Activated CD4-positive, CD25-positive, alpha-beta regulatory T cell treated with anti-CD3 and anti-CD28 coated beads, Interleukin-2, amount 50 U/mL, for 24 hours (primary cell): ENCODE results near the gene EPSTI1.

ENCODE experiments used
- ATAC-seq, 2 donors: fragments of 150-1000 bp; cut with Tn5 transposase; one replicate each; pipeline ENCODE4 v1.10.0; 2021; ENCODE audit warnings: mild to moderate bottlenecking in 1 of 2, moderate library complexity in 1 of 2

Gene EPSTI1

GRCh38 chr13:42969565-42970172 lies 22.4 kb downstream of the EPSTI1 start:
- ATAC-seq: peak; percentile 67 to 74

GRCh38 chr13:42968906-42969305 lies 23.1 kb downstream of the EPSTI1 start:
- no peak for ATAC-seq

GRCh38 chr13:42967660-42968059 lies 24.4 kb downstream of the EPSTI1 start:
- ATAC-seq: no peak

DNA sequence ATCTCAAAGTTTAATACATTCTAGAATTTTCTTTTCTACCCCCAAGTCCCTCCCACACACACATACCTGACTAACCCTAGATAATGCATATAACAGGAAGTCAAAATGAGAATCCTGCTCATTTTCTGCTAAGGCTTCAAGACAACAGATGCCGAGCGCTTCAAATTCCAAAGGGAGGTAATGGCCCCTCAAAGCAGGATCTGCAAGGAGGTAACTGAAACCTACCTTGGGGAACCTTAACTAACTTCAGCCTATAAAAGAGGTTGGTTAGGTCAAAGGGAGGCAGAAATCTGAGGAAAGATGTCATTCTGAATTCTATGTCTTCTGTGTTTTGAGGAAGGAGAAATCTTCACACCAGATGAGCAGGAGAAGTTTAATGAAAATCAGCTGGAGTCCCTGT lies 26.8 kb downstream of the EPSTI1 start:
- ATAC-seq: no peak

DNA sequence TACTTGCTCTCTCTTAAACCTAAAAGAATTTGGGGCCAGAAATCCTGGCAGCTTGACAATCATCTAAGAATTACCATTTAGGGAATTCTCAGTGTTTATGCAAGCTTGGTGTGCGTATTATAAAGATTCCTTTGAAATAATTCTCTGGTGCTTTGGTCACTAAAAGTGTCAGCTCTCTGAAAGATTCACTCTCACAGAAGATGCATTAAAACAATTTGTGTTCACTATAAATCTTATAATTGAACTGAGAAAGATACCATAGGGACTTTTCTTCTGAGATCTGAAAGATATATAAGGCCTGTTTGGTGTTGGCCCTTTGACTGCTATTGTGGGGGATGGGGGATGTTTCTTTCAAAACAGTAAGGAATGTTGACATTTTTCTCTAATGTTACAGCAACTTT lies 27.3 kb downstream of the EPSTI1 start:
- no peak for ATAC-seq

- ATAC-seq: no peak
Observed at GRCh38 chr13:42959615-42960014, 32.4 kb downstream of the EPSTI1 start.

- no peak for ATAC-seq
Observed at GRCh38 chr13:42957881-42958280, 34.2 kb downstream of the EPSTI1 start.

DNA sequence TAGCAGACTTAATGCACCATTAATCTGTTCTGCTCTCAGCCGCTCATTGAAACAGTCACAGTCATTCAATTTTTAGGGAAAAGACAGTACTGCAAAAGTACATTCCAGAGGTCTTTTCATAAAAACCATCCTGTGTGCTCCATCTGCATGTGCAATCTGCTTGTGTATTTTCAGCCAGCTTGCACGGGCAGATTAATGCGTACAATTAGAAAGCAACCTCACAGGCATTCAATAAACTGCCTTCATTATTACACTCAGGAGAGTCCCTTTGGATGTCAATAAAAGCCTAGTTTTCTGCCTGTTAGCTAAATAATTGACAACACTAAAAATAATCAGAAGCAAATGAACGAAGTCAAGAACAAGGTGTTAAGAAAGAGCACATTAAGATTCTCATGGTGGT lies 41.9 kb downstream of the EPSTI1 start:
- ATAC-seq: no peak

DNA sequence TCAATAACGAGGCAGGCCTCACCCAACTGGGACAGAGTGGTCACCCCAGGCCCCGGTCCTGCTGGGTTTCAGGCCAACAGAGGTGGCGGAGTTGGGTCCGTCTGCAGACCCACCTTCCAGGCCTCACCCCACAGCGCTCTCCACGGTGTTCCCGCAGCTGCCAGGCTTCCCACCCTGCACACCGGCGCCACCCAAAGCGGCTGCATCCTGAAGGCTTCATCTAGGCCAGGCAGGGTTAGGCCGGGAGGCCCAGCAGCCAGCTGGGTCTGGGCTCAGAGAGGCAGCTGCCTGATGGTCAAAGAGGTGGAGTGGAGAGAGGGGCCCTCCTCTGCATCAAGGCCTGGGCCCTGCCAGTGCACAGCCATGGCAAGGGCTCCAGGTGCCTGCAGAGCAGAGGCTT lies 44.1 kb downstream of the EPSTI1 start:
- no peak for ATAC-seq

DNA sequence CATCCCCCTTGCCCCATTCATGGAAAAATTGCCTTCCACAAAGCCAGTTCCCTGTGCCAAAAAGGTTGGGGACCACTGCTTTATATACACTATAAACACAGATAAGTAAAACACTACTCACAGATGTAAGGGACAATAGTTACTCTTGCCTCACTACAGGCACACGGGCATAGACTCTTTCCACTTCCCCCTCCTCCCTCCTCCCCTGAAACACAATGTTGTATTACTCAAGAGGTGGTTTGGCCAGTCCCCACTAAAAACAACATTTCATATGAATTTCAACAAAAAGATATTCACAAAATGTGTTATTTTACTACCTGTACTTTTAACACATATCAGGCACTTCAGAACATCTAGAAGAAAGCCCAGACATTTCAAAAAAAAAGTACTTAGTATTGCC lies 45.1 kb downstream of the EPSTI1 start:
- no peak for ATAC-seq

- ATAC-seq: no peak
Observed at GRCh38 chr13:42929886-42930535, 62.0 kb downstream of the EPSTI1 start.

DNA sequence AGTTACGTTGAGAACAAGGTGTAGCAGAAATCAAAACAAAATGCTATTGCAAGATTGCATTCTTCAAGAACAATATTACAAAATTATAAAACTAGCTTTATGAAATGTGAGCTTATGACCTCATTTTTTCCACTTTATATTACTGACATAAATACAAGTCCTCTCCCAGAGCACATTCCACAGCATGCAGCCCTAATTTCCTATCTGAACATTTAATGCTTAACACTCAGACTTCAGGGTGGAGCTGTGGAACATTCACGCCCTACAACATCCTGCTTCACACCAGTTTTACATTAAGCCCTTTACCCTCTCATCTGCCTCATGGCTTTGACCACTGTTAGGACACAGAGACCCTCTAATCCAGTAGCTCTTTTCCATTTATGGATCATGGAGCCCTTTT lies 65.5 kb downstream of the EPSTI1 start:
- ATAC-seq: no peak

DNA sequence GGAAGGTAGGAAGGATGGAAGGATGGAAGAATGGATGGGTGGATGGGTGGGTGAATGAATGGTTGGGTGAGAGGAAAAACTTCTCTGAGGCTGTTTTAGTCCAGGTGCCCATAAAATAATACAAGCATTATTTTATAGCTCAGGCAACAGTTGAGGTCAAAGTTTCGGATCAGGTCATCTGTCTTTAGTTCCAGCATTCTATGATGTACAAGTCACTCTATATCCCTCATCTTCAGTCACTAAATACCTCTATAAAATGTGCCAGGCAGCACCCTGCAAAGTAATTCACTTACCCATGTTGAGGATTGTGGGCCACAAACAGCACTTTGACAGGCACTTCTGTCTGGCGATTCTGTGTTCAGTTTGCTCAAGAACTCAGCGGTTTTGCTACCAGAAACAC lies 66.0 kb downstream of the EPSTI1 start:
- no peak for ATAC-seq

DNA sequence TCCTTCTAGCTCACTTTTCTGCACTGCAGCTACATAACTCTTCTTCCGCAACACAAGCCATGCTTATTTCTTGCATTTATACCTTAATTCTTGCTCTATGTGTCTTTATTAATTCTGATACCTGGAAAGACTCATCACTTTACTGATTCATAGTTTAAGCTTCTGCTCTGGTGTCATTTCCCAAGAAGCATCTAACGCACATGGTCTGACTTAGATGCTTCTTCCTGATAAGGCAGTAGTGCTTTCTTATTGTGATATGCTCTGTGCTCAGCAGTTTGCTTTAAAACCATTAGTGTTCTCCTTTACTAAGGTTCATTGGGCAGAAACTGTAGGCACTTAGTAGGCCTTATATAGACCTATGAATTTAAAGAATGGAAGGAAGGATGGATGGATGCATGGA lies 66.4 kb downstream of the EPSTI1 start:
- no peak for ATAC-seq

- no peak for ATAC-seq
Observed at GRCh38 chr13:42924344-42924743, 67.7 kb downstream of the EPSTI1 start.

DNA sequence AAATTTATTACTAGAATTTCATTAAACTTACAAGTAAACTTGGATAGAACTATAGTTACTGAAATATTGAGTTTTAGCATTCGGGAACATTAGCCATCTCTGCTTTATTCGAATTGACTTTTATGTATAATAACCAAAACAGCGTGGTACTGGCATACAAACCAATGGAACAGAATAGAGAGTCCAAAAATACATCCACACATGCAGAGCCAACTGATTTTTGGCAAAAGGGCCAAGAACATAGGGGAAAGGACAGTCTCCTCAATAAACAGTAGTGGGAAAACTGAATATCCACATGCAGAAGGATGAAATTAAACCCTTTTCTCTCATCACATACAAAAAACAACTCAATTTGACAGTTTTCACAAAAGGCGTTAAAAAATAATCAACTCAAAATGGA lies 84.3 kb downstream of the EPSTI1 start:
- ATAC-seq: no peak

- ATAC-seq: no peak
Observed at GRCh38 chr13:42906257-42906656, 85.8 kb downstream of the EPSTI1 start.

DNA sequence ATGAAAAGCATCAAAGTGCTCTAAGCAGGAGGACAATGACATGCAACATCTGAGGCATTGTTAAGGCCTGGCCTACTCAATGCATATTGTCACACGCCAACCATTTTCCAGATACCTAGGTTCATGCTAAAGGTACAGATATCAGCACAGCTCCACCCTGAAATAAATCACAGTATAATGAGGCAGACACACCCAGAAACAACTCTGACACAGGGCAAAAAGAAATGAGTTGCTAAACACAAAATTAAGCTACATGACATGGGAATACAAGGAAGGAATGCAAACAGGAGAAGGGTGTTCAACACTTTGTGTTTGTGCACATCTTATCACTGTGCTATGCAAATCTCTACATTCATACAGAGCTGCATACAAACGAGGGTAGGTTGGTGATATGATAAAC lies 86.5 kb downstream of the EPSTI1 start:
- no peak for ATAC-seq

- peak in 1 of 2 donors; percentile 38 for ATAC-seq
Observed at GRCh38 chr13:42899266-42899665, 92.8 kb downstream of the EPSTI1 start.

- no peak for ATAC-seq
Observed at GRCh38 chr13:42895776-42896175, 96.3 kb downstream of the EPSTI1 start.

- ATAC-seq: no peak
Observed at GRCh38 chr13:42894765-42895243, 97.2 kb downstream of the EPSTI1 start.

DNA sequence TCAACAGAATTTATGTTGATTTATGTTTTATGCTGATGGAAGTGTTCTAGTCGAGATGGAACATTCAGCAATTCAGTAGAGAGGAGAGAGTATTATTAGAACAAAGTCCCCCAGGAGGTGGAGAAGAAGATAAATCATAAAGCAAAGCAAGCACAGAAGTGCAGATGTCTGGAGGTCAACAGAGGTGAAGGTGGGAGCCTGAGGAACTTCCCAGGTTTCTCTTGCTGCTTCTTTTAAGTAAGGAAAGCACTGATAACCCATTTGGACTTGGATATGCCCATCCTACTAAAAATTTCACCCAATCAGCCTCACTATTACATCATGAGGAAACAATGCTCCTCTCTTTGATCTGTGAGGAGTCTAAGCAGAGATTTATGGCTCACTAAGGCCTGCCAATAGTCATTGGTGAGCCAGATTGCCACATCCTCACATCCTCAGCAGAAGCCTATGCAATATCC lies 98.8 kb downstream of the EPSTI1 start:
- ATAC-seq: no peak

DNA sequence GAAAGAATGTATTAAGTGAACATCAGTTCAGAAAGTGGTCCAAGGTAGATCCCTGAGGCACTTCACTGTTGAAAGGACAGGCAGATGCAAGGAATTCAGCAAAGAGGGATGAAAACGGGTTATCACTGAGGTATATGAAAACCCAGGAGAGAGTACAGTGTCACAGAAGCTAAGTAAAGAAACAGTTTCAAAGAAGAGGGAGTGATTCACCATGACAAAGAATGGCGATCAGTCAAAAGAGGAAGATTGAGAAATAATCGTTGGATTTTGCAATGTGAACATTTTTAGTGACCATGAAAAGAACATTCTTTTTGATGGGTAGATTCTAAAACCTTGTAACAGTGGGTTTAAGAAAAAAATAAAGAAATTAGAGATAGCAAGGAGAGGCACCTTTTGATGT lies 99.3 kb downstream of the EPSTI1 start:
- ATAC-seq: no peak

DNA sequence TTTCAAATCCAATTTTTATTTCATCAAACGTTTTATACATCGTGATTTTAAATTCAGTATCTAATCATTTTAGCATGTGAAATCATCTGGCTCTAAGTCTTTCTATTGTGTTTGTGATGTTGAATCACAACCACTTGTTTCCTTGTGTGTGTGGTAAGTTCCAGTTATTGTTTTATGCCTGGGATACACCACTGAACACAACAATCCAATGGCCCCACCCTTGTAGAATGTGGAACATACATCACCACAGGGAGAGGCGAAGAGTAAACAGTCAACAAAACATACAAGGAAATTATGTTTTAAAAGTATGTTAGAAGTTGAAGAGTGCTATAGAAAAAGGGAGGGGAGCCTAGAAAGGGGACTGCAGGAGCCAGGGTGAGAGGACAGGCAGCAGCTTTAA lies 100.5 kb downstream of the EPSTI1 start:
- ATAC-seq: no peak

DNA sequence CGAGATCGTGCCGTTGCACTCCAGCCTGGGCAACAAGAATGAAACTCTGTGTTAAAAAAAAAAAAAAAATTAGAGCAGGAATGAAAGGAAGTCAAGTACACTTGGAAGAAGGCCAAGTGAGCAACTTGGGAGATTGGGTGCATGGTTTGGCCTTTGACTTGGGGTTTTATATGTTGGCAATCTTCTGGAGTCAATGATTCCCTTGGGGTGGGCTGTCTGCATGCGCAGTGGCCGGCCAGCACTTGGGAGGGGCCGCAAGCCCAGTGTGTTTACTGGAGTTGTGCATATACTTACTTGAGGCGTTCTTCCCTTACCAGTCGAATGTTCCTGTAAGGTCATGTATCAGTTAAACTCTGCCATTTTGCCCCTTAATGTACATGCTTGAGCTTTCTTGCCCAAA lies 106.7 kb downstream of the EPSTI1 start:
- no peak for ATAC-seq
